Breast epithelium (tissue), 4 donors: ENCODE measurements around the gene HMGXB4. TPM values are rescaled to one million over a fixed set of nuclear protein-coding genes. Genes with fewer than 3 reads are reported as not detected.

Experiments used
- DNase-seq, 2 donors: peaks; one replicate each; pipeline ENCODE4 v3.0.0-alpha.2; 2019; ENCODE audit warnings: low spot score in 2 of 2
- H3K27ac ChIP-seq, 2 donors: fragments of 200-600 bp; sonication (generic) in 1 of 2; one replicate each; pipeline ENCODE4 v1.5.1; 2016 to 2019; ENCODE audit warnings: mild to moderate bottlenecking in 1 of 2
- H3K27me3 ChIP-seq, 2 donors: fragments of 200-600 bp; sonication (generic) in 1 of 2; one replicate each; pipeline versions ENCODE4 v1.5.1 to v1.6.0; 2017 to 2019; ENCODE audit warnings: control low read depth in 1 of 2, mild to moderate bottlenecking in 1 of 2
- H3K36me3 ChIP-seq: fragments of 200-600 bp; one replicate; pipeline ENCODE4 v1.5.1; 2019
- H3K4me1 ChIP-seq, 2 donors: fragments of 200-600 bp; sonication (generic); one replicate each; pipeline ENCODE4 v1.5.1; 2016 to 2019; ENCODE audit warnings: control low read depth in 1 of 2
- H3K4me3 ChIP-seq, 3 donors: fragments of 200-600 bp; sonication (generic); 1 replicate in 2 of 3; 2 replicates in 1 of 3; pipeline ENCODE4 v1.5.1; 2016 to 2019; ENCODE audit warnings: mild to moderate bottlenecking in 3 of 3, moderate library complexity in 2 of 3
- H3K9me3 ChIP-seq, 2 donors: fragments of 200-600 bp; sonication (generic) in 1 of 2; one replicate each; pipeline ENCODE4 v1.5.1; 2016 to 2019; ENCODE audit warnings: control low read depth in 1 of 2
- CTCF ChIP-seq, 3 donors: fragments of 450-650 bp; IDR thresholded peaks; one replicate each; pipeline ENCODE4 v1.5.1; 2016 to 2017; ENCODE audit warnings: antibody characterized with exemption in 3 of 3, mild to moderate bottlenecking in 3 of 3, moderate library complexity in 3 of 3
- POLR2A ChIP-seq: fragments of 450-650 bp; IDR thresholded peaks from one replicate; pipeline ENCODE4 v1.6.1; 2016; ENCODE audit warnings: antibody characterized with exemption, mild to moderate bottlenecking, moderate library complexity
- POLR2AphosphoS5 ChIP-seq, 3 donors: sonication (generic); formaldehyde crosslinking; IDR thresholded peaks; one replicate each; pipeline ENCODE4 v1.6.1; 2017; ENCODE audit warnings: antibody characterized with exemption in 3 of 3
- intact Hi-C: fragments of 100-400 bp; cut with DNase I; formaldehyde crosslinking; loops from one replicate; pipeline ENCODE4 v1.15.1; 2023; ENCODE audit warnings: low total_unique reads
- total RNA-seq, 3 donors: library from RNA; depleted of rRNA; stranded (reverse); fragments of >200 nt; gene quantifications; one replicate each; pipeline ENCODE4 v1.1.0, GENCODE V29; 2016

The HMGXB4 gene
- total RNA-seq, 3 donors from 2014 or later: 12.8 to 28.5 (median 26.2) TPM

GRCh38 chr22:35308480-35309021, 51.3 kb downstream of the HMGXB4 start:
- Histone ChIP-seq H3K36me3 (no peaks in the 10 kb centered on the region), H3K4me1 (peaks cover 6 to 20% of the 10 kb centered on the region in 2 donors), H3K27me3 (no peaks in the 10 kb centered on the region), H3K27ac (no peak overlapping the region), H3K4me3 (no peak overlapping the region), H3K9me3 (no peaks in the 10 kb centered on the region)
- intact Hi-C loops: no loop called here
- TF ChIP-seq CTCF (IDR thresholded peaks at IDR 0.05) (no peak), POLR2A (no peak), POLR2AphosphoS5 (IDR thresholded peaks at IDR 0.05) (no peak)
- DNase-seq: no peak

GRCh38 chr22:35310556-35311550, 53.6 kb downstream of the HMGXB4 start:
- H3K36me3 ChIP-seq: no peaks in the 10 kb centered on the region
- H3K27me3 ChIP-seq: no peaks in the 10 kb centered on the region
- no peak overlapping the region for H3K27ac ChIP-seq
- no peak for TF ChIP-seq CTCF (IDR thresholded peaks at IDR 0.05)
- TF ChIP-seq POLR2A: no peak
- TF ChIP-seq POLR2AphosphoS5 (IDR thresholded peaks at IDR 0.05): no peak
- H3K4me1 ChIP-seq: peaks cover 8 to 33% of the 10 kb centered on the region in 2 donors
- H3K9me3 ChIP-seq: no peaks in the 10 kb centered on the region
- peak in 1 of 2 donors; percentile 18 for DNase-seq
- H3K4me3 ChIP-seq: peak overlapping the region in 1 of 3 donors; percentile 14
- intact Hi-C loops: no loop called here

- no peak for DNase-seq
- TF ChIP-seq CTCF (IDR thresholded peaks at IDR 0.05) (no peak), POLR2AphosphoS5 (IDR thresholded peaks at IDR 0.05) (no peak), POLR2A (no peak)
- Histone ChIP-seq H3K36me3 (no peaks in the 10 kb centered on the region), H3K9me3 (no peaks in the 10 kb centered on the region), H3K4me1 (peaks cover 8 to 39% of the 10 kb centered on the region in 2 donors), H3K4me3 (no peak overlapping the region), H3K27ac (no peak overlapping the region), H3K27me3 (no peaks in the 10 kb centered on the region)
- intact Hi-C loops: no loop called here
Observed at GRCh38 chr22:35311551-35311999, 54.3 kb downstream of the HMGXB4 start.

GRCh38 chr22:35312198-35313059, 55.1 kb downstream of the HMGXB4 start:
- TF ChIP-seq CTCF (IDR thresholded peaks at IDR 0.05) (no peak), POLR2AphosphoS5 (IDR thresholded peaks at IDR 0.05) (no peak), POLR2A (no peak)
- no peak for DNase-seq
- peaks cover 8 to 39% of the 10 kb centered on the region in 2 donors for H3K4me1 ChIP-seq

More at GRCh38 chr22:35312198-35313059, 55.1 kb downstream of the HMGXB4 start:
- Histone ChIP-seq H3K36me3 (no peaks in the 10 kb centered on the region), H3K27me3 (no peaks in the 10 kb centered on the region), H3K27ac (peak overlapping the region; percentile 72 to 80), H3K4me3 (no peak overlapping the region), H3K9me3 (no peaks in the 10 kb centered on the region)
- intact Hi-C loops: no loop called here
